ENCODE data around the gene ANKRD34C.

ANKRD34C gene

GRCh38 chr15:79292011-79292410 is 9.5 kb downstream of the ANKRD34C start:
- H2BK120ac ChIP-seq (ENCODE audit: low read depth, low read length), result no peak overlapping the region
- H2BK12ac ChIP-seq (ENCODE audit: low read length in 2 of 2), result no peak overlapping the region
- DNase-seq, result no peak
- peaks cover 17 to 34% of the 10 kb centered on the region in 2 experiments for H3K27me3 ChIP-seq (ENCODE audit: control insufficient read depth in 1 of 2, insufficient read depth in 1 of 2, low read length in 2 of 2)
- no peaks in the 10 kb centered on the region for H3K9me3 ChIP-seq (ENCODE audit: control insufficient read depth, low read length)
- no peak overlapping the region for H3K4ac ChIP-seq (ENCODE audit: low read depth in 1 of 2, low read length in 2 of 2)
- no peak overlapping the region for H4K91ac ChIP-seq (ENCODE audit: low read length)
- H3K4me1 ChIP-seq (ENCODE audit: control insufficient read depth, insufficient read depth, low read depth, low read length), result no peaks in the 10 kb centered on the region
- no peak overlapping the region for H3K27ac ChIP-seq (ENCODE audit: low read length, poor library complexity, severe bottlenecking)
- no peaks in the 10 kb centered on the region for H3K36me3 ChIP-seq (ENCODE audit: control insufficient read depth in 1 of 2, insufficient read depth in 2 of 2, low read depth in 1 of 2, low read length in 2 of 2)
- no peak overlapping the region for H4K8ac ChIP-seq (ENCODE audit: low read length)
- no peak overlapping the region for H2AFZ ChIP-seq (ENCODE audit: low read depth, low read length)
- no peak overlapping the region for H3K4me3 ChIP-seq (ENCODE audit: insufficient read depth in 1 of 2, low read depth in 1 of 2, low read length in 2 of 2)
- no peak overlapping the region for H3K4me2 ChIP-seq (ENCODE audit: low read length, poor library complexity, severe bottlenecking)
- no peak overlapping the region for H2AK5ac ChIP-seq (ENCODE audit: low read length, severe bottlenecking)
- H2BK5ac ChIP-seq (ENCODE audit: low read depth, low read length, poor library complexity, severe bottlenecking), result no peak overlapping the region
- no peak overlapping the region for H3K23ac ChIP-seq (ENCODE audit: low read length in 2 of 2)
- no peak overlapping the region for H3K9ac ChIP-seq (ENCODE audit: low read length)
- H3K14ac ChIP-seq (ENCODE audit: low read length in 2 of 2), result no peak overlapping the region
- H3K79me1 ChIP-seq (replicated peaks; ENCODE audit: low read length, poor library complexity, severe bottlenecking), result no peaks in the 10 kb centered on the region
- H2BK15ac ChIP-seq (ENCODE audit: low read depth, poor library complexity, severe bottlenecking), result no peak overlapping the region
- no peak overlapping the region for H3K18ac ChIP-seq (ENCODE audit: low read depth in 1 of 2, low read length in 2 of 2)
- 88% methylated on average over 4 of the region's 4 CpGs for WGBS

DNA sequence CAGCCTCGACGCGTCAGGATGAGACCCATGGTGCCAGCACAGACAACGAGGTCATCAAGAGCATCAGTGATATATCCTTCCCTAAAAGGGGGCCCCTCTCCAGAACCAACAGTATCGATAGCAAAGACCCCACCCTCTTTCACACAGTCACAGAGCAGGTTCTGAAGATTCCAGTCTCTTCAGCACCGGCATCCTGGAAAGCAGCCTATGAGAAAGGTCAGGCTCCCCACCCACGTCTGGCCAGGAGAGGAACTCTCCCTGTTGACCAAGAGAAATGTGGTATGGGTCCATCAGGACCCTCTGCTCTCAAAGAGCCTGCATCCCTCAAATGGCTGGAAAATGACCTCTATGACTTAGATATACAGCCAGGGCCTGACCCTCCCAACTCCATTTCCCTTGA is 11.6 kb downstream of the ANKRD34C start:
- Histone ChIP-seq H3K14ac (ENCODE audit: low read length in 2 of 2) (no peak overlapping the region), H3K23ac (ENCODE audit: low read length in 2 of 2) (no peak overlapping the region), H2AK5ac (ENCODE audit: low read length, severe bottlenecking) (no peak overlapping the region), H2BK15ac (ENCODE audit: low read depth, poor library complexity, severe bottlenecking) (no peak overlapping the region), H3K79me1 (replicated peaks; ENCODE audit: low read length, poor library complexity, severe bottlenecking) (no peaks in the 10 kb centered on the region), H3K4me3 (ENCODE audit: insufficient read depth in 1 of 2, low read depth in 1 of 2, low read length in 2 of 2) (no peak overlapping the region), H3K18ac (ENCODE audit: low read depth in 1 of 2, low read length in 2 of 2) (no peak overlapping the region), H3K4ac (ENCODE audit: low read depth in 1 of 2, low read length in 2 of 2) (no peak overlapping the region), H3K4me1 (ENCODE audit: control insufficient read depth, insufficient read depth, low read depth, low read length) (no peaks in the 10 kb centered on the region), H3K27ac (ENCODE audit: low read length, poor library complexity, severe bottlenecking) (no peak overlapping the region), H3K9me3 (ENCODE audit: control insufficient read depth, low read length) (no peaks in the 10 kb centered on the region), H2BK12ac (ENCODE audit: low read length in 2 of 2) (no peak overlapping the region), H2AFZ (ENCODE audit: low read depth, low read length) (no peak overlapping the region), H3K9ac (ENCODE audit: low read length) (no peak overlapping the region), H3K4me2 (ENCODE audit: low read length, poor library complexity, severe bottlenecking) (no peak overlapping the region), H4K91ac (ENCODE audit: low read length) (no peak overlapping the region), H4K8ac (ENCODE audit: low read length) (no peak overlapping the region), H2BK120ac (ENCODE audit: low read depth, low read length) (no peak overlapping the region), H2BK5ac (ENCODE audit: low read depth, low read length, poor library complexity, severe bottlenecking) (no peak overlapping the region), H3K36me3 (ENCODE audit: control insufficient read depth in 1 of 2, insufficient read depth in 2 of 2, low read depth in 1 of 2, low read length in 2 of 2) (no peaks in the 10 kb centered on the region), H3K27me3 (ENCODE audit: control insufficient read depth in 1 of 2, insufficient read depth in 1 of 2, low read length in 2 of 2) (peaks cover 22 to 41% of the 10 kb centered on the region in 2 experiments)
- WGBS, result 60% methylated on average over 7 of the region's 7 CpGs
- DNase-seq, result no peak

- H3K9ac ChIP-seq (ENCODE audit: low read length), result no peak overlapping the region
- H4K91ac ChIP-seq (ENCODE audit: low read length), result no peak overlapping the region
- H3K4ac ChIP-seq (ENCODE audit: low read depth in 1 of 2, low read length in 2 of 2), result no peak overlapping the region
- no peak overlapping the region for H3K23ac ChIP-seq (ENCODE audit: low read length in 2 of 2)
- no peak overlapping the region for H4K8ac ChIP-seq (ENCODE audit: low read length)
- no peak overlapping the region for H2BK5ac ChIP-seq (ENCODE audit: low read depth, low read length, poor library complexity, severe bottlenecking)
- H2BK15ac ChIP-seq (ENCODE audit: low read depth, poor library complexity, severe bottlenecking), result no peak overlapping the region
- H3K4me3 ChIP-seq (ENCODE audit: insufficient read depth in 1 of 2, low read depth in 1 of 2, low read length in 2 of 2), result no peak overlapping the region
- no peak overlapping the region for H3K18ac ChIP-seq (ENCODE audit: low read depth in 1 of 2, low read length in 2 of 2)
- no peaks in the 10 kb centered on the region for H3K36me3 ChIP-seq (ENCODE audit: control insufficient read depth in 1 of 2, insufficient read depth in 2 of 2, low read depth in 1 of 2, low read length in 2 of 2)
- H3K14ac ChIP-seq (ENCODE audit: low read length in 2 of 2), result no peak overlapping the region
- 50% methylated on average over 2 of the region's 4 CpGs for WGBS
- no peak for DNase-seq
- H2BK120ac ChIP-seq (ENCODE audit: low read depth, low read length), result no peak overlapping the region
- no peaks in the 10 kb centered on the region for H3K9me3 ChIP-seq (ENCODE audit: control insufficient read depth, low read length)
- no peak overlapping the region for H3K27ac ChIP-seq (ENCODE audit: low read length, poor library complexity, severe bottlenecking)
- no peak overlapping the region for H2BK12ac ChIP-seq (ENCODE audit: low read length in 2 of 2)
- no peak overlapping the region for H2AK5ac ChIP-seq (ENCODE audit: low read length, severe bottlenecking)
- H2AFZ ChIP-seq (ENCODE audit: low read depth, low read length), result no peak overlapping the region
- H3K79me1 ChIP-seq (replicated peaks; ENCODE audit: low read length, poor library complexity, severe bottlenecking), result no peaks in the 10 kb centered on the region
- H3K4me2 ChIP-seq (ENCODE audit: low read length, poor library complexity, severe bottlenecking), result no peak overlapping the region
- peaks cover 28 to 64% of the 10 kb centered on the region in 2 experiments for H3K27me3 ChIP-seq (ENCODE audit: control insufficient read depth in 1 of 2, insufficient read depth in 1 of 2, low read length in 2 of 2)
- no peaks in the 10 kb centered on the region for H3K4me1 ChIP-seq (ENCODE audit: control insufficient read depth, insufficient read depth, low read depth, low read length)
These were observed 14.1 kb downstream of the ANKRD34C start for GRCh38 chr15:79296583-79296982.

GRCh38 chr15:79299126-79299840 is 16.8 kb downstream of the ANKRD34C start:
- Histone ChIP-seq H2BK12ac (ENCODE audit: low read length in 2 of 2) (no peak overlapping the region), H3K79me1 (replicated peaks; ENCODE audit: low read length, poor library complexity, severe bottlenecking) (no peaks in the 10 kb centered on the region), H3K4me2 (ENCODE audit: low read length, poor library complexity, severe bottlenecking) (no peak overlapping the region), H3K18ac (ENCODE audit: low read depth in 1 of 2, low read length in 2 of 2) (no peak overlapping the region), H2AFZ (ENCODE audit: low read depth, low read length) (no peak overlapping the region), H3K4me1 (ENCODE audit: control insufficient read depth, insufficient read depth, low read depth, low read length) (no peaks in the 10 kb centered on the region), H2BK15ac (ENCODE audit: low read depth, poor library complexity, severe bottlenecking) (no peak overlapping the region), H2AK5ac (ENCODE audit: low read length, severe bottlenecking) (no peak overlapping the region), H2BK120ac (ENCODE audit: low read depth, low read length) (no peak overlapping the region), H3K4ac (ENCODE audit: low read depth in 1 of 2, low read length in 2 of 2) (no peak overlapping the region), H3K4me3 (ENCODE audit: insufficient read depth in 1 of 2, low read depth in 1 of 2, low read length in 2 of 2) (no peak overlapping the region), H3K23ac (ENCODE audit: low read length in 2 of 2) (no peak overlapping the region), H3K9me3 (ENCODE audit: control insufficient read depth, low read length) (no peaks in the 10 kb centered on the region), H2BK5ac (ENCODE audit: low read depth, low read length, poor library complexity, severe bottlenecking) (no peak overlapping the region), H4K8ac (ENCODE audit: low read length) (no peak overlapping the region), H3K9ac (ENCODE audit: low read length) (no peak overlapping the region), H4K91ac (ENCODE audit: low read length) (no peak overlapping the region), H3K36me3 (ENCODE audit: control insufficient read depth in 1 of 2, insufficient read depth in 2 of 2, low read depth in 1 of 2, low read length in 2 of 2) (no peaks in the 10 kb centered on the region), H3K14ac (ENCODE audit: low read length in 2 of 2) (no peak overlapping the region), H3K27ac (ENCODE audit: low read length, poor library complexity, severe bottlenecking) (no peak overlapping the region), H3K27me3 (ENCODE audit: control insufficient read depth in 1 of 2, insufficient read depth in 1 of 2, low read length in 2 of 2) (peaks cover 29 to 62% of the 10 kb centered on the region in 2 experiments)
- 85% methylated on average over 6 of the region's 7 CpGs for WGBS
- no peak for DNase-seq

All from mesenchymal stem cell (in vitro differentiated cells and primary cell).